NCI-H345 (cell line): ENCODE results near the gene NOB1.
A peak's percentile ranks its signal among the peaks of the same experiment; 100 is the strongest.
"Not testable (repeated sequence)": the region's sequence is repeated elsewhere in the genome, so short reads cannot be mapped to it uniquely, and the experiment has no call there.

Experiments
- DNase-seq: peaks from one replicate; lab custom pipeline; 2025; lab: John Stamatoyannopoulos, UW

The NOB1 gene

DNA sequence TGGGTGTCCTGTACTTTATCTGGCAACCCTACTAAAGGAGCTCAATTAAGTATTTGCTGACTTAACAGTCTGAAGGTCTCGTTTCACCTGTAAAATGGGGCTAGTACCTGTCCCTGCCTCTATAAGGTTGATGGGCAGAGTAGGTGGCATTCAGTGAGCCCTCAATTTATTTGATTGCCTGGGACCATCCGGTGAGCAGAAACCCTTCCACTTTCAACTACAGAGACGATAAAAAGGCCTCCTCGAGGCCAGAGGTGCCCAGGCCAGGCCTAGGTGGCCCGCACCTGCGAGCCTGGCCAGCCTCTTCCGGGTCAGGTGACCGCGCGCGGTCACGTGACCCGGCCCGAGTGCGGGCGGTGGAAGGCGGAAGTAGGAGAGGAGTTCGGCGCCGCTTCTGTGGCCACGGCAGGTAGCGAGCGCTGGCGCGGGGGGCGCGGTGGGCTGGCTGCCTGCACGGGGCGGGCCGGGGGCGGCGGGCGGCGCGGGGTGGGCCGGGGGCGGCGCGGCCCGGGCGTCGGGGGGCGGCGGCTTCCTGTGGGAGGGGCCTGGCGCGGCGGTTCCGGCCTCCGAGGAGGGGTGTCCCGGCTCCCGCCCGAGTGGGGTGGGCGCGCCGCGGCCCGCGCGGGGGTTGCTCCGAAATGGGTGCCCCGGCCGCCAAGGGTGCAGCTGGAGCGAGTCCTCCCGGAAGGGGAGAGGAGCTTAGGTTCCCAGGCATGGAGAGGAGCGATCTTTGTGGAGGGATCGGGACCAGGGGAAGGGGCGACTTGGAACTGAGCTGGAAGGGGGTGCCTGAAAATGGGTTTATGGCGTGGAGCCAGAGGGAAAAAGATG lies 7.5 kb upstream of the NOB1 start, which contains the start of gene WWP2:
WWP2 (plus strand) TSS at position 350 of the 831 bp plus-strand sequence. CDS start 24,679 bp downstream, outside the sequence.
- peak; percentile 77 for DNase-seq

DNA sequence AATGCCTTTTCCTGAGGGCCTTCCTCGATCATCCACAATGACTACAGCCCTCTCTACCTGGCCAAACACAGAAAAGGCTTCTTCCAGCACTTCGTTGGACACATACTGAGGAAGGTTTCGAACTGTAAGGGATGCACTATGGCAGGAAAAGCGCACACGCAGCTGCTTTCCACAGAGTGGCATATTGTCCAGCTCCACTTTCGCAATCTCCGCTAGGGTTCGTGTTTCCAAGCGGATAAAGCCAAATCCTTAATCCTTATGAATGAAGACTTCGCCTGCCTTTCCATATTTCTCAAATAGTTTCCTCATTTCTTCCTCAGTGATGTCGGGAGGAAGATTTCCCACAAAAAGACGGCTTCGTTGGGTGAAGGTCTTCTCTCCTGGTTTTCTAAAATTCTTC lies 2.6 kb upstream of the NOB1 start:
- not testable (repeated sequence) for DNase-seq

DNA sequence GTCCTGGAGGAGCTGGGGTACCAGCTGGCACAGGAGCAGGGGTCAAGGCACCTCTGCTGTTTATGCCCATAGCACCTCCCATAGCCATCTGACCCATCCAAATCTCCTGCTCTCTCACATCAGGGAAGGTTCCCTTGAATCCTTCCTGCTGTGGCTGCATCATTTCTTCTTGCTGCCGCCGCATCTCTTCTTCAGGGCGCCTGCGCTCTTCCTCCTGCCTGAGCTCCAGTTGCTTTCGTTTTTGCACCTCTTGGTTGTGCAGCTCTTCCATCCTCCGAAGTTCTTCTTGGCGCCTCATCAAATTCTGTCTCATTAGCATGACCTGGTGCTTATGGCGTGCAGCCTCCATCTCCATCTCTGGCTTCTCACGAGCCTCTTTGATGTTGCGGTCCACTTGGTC lies 2.0 kb upstream of the NOB1 start:
- no peak for DNase-seq

DNA sequence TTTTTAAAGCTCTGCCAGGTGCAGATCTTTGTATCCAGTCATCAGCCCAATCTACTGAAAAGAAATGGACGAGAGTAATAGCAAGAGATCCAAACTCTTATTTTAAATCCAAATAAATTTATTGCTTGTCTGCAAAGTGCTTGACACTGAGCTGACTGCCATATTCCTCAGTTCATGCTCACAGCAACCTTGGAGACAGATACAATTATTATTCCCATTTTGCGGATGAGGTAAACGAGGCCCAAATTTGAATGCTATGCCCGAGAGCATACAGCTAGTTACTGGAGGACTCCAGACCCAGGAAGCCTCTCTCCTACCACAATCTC lies 620 bp downstream of the NOB1 start:
- no peak for DNase-seq

DNA sequence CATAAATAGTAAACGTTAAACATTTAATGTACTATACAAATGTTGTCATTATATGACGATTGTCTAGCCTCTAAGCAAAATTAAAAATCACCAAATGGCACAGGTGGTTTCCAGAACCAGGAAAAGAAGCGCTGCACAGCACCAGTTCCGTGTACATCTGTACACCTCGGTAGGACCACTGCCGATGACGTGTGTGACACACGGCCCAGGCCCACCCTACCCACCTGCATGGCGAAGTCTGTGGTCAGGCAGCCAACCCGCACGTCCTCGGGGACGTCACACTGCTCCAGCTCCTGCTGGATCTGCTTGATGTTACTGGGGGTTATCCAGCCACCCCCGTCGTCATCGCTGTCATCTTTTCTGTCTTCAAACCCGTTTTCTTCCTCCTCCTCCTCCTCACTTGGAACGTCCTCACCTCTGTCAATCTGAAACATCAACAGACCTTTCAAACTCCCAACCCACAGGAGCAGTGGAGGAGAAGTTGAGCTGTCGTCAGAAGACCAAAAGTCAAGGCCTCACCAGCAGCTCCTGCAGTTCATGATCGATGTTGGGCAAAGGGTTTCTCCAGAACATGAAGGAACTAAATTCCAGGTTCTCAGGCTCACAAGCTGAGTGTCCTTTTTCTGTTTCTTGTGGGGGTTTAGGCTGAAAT lies 5.9 kb downstream of the NOB1 start:
- DNase-seq, result no peak

DNA sequence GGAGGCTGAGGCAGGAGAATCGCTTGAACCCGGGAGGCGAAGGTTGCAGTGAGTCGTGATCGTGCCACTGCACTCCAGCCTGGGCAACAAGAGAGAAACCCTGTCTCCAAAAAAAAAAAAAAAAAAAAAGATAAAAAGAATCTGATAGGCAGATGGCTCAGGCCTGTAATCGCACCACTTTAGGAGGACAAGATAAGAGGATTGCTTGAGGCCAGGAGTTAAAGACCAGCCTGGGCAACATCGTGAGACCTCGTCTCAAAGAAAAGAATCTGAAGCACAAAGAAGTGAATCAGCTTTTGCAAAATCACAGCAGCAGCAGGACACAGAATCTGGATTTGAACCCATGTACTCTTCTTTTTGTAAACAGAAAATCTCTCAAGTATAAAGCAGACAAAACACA lies 7.6 kb downstream of the NOB1 start:
- no peak for DNase-seq

DNA sequence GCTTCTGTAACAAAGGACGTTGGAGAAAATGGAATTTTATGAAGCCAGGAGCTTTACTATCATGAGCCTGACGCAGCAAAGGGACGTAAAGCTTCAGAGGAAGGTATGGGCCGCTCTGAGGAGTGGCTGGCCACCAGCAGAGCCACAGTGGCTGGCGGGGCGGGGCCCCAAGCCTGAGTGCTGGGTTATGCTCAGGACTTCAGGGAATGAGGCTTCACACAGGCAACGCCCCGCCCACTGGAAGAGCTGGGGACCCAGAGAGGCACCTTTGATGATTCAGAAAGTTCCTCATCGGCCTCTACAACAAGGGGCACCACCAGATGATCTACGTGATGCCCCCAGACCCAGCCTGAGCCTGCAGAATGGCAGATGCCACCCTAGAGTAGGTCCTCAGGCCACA lies 8.8 kb downstream of the NOB1 start:
- DNase-seq, result no peak

DNA sequence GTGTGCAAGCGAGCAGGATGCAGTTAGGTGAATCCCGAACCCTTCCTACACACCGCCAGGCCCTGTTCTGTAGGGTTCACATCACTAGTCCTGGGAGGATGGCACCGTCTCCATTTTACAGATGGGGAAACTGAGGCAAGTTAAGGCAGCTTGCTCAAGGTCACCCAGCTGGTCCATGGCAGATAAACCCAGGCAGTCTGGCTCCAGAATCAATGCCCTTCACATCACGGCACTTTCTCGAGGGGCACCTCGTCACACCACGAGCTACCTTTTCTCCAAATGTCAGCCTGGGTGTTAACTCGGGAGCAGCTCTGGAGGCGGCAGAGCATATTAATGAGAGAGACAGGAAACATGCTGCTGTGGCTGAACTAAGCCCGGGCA lies 9.5 kb downstream of the NOB1 start:
- DNase-seq, result no peak

DNA sequence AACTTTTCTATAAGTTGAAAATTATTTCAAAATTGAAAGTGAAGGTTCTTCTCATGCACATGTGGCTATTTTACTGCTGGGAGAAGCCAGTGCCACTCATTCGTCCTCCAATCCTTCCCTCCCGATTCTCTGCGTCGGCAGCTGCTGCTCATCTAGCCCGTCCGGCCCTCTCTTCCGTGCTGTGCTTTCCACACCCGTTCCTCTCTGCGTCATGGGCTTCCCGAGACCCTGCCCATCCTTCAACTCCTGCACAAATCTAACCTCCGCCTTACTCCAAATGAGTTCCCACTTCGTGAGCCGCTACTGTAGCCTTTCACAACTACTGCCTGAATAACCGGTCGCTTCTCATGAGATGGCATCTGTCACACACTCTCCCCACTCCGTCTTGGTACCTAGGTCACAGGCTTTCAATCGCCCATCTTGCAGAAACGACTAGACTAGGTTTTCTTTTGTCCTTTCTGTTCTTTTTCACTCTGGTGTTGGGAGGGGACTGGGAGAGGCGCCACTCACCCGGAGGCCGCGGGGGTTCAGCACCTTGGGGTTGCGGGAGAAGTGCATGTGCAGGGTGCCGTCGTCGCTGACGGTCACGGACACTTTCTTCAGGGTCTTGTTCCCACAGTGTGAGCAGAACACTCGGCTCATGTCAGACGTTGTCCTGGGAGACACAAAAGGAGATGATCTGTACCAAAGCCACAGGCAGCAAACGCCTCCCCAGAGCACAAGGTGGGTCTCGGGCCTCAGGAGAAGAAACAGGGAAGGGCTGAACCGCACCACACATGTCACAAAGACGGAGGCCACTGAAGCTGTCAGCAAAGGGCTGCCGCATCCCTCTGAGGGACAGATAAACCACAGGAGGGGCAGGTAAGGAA lies 10.1 kb downstream of the NOB1 start:
- no peak for DNase-seq

DNA sequence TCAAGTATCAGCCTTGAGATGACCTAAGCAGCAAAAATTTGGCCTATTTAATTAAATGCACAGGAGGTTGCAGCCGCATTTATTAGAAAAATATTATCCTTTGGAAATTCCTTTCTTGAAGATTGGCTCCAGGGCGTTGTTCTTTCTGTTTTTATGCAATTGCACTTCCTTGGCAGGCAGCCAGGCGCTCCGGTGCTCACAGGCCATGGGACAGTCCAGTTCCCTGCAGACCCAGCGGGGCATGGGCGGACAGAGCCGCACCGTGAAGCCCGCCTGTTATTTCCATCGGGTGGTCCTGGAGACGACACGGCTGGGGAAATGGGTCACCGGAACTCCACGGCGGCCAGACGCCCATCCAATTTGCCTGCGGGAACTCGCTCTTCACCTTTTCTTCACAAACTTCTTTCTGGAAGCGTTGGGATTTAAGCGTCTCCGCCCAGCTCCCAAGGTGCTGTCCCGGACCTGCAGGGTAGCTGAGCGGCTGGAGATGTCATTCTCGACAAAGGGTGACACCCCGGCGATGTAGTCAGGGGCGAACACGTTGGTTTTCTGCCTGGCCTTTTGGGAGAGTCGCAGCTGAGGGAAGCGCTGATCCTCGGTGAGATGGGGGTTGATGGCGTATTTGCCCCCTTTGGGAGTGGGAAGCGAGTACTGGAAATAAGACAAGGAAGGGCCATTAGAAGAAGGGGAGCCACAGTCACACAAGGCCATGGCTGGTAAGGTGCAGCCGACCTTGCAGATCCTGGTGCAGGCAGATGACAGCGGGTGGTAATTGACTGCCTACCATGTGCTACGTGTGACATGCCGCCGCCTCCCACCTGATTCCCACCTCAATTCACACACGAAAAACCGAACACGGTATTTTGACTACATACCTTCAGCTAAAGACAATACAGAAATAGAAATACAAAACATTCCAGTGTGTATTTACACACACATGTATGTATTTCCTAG lies 12.5 kb downstream of the NOB1 start:
- DNase-seq, result no peak

DNA sequence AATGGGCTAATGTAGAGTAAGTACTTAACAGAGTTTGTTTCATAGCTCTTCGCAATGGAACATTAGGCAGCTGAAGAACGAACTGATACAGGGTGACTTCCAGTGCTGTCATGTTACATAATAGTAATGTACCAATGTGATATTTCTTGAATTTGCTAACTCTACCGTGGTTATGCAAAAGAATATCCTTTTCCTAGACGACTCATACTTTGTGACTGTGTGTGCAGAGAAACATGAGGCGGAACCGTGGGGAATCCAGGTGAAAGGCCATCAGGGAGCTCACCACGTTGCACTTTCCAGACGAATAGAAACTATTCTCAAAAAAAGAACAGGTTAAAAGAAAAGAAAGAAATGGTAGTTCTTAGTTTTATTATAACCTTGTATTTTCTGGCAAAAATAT lies 13.2 kb downstream of the NOB1 start:
- no peak for DNase-seq

DNA sequence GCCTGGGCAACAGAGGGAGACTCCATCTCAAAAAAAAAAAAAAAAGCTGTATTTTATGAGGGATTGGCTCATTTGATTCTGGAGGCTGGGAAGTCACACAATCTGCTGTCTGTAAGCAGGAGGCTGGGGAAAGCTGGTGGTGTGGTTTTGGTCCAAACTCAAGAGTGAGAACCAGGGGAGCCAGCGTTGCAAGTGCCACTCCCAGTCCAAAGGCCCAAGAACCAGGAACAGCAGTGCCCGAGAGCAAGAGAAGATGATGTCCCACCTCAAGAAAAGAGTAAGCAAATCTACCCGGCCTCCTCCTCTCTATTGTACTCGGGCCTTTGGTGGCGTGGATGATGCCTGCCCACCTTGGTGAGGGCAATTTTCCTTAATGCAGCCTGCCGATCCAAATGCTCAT lies 22.6 kb downstream of the NOB1 start:
- DNase-seq, result no peak

DNA sequence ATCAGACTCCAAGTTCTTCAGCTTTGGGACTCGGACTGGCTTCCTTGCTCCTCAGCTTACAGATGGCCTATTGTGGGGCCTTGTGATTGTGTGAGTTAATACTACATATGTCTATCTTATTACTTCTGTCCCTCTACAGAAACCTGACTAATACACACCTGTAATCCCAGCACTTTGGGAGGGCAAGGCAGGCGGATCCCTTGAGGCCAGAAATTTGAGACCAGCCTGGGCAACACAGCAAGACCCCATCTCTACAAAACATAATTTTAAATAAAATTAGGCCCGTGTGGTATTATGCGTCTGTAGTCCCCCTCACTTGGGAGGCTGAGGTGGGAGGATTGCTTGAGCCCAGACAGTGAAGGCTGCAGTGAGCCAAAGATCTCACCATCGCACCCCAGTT lies 23.4 kb downstream of the NOB1 start:
- not testable (repeated sequence) for DNase-seq

DNA sequence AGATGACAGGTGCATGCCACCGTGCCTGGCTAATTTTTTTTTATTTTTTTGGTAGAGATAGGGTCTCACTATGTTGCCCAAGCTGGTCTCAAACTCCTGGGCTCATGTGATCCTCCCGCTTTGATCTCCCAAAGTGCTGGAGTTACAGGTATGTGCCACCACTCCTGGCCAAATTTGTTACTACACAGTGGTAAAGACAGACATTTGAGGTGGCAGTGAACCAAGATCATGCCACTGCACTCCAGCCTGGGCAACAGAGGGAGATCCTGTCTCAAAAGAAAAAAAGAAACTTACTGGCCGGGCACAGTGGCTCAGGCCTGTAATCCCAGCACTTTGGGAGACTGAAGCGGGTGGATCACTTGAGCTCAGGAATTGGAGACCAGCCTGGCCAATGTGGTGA lies 25.7 kb downstream of the NOB1 start:
- not testable (repeated sequence) for DNase-seq

DNA sequence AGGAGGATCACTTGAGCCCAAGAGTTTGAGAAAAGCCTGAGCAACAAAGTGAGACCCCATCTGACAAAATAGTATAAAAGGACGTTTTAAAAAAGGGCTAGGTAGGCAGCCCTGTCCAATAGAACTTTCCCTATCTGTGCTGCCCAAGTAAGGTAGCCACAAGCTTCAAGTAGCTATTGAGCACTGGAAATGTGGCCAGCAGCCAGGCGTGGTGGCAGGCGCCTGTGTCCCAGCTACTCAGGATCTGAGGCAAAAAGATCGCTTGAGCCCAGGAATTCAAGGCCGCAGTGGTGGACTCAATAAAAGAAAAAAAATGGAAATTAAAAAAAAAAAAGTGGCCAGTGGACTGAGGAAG lies 26.8 kb downstream of the NOB1 start:
- no peak for DNase-seq

DNA sequence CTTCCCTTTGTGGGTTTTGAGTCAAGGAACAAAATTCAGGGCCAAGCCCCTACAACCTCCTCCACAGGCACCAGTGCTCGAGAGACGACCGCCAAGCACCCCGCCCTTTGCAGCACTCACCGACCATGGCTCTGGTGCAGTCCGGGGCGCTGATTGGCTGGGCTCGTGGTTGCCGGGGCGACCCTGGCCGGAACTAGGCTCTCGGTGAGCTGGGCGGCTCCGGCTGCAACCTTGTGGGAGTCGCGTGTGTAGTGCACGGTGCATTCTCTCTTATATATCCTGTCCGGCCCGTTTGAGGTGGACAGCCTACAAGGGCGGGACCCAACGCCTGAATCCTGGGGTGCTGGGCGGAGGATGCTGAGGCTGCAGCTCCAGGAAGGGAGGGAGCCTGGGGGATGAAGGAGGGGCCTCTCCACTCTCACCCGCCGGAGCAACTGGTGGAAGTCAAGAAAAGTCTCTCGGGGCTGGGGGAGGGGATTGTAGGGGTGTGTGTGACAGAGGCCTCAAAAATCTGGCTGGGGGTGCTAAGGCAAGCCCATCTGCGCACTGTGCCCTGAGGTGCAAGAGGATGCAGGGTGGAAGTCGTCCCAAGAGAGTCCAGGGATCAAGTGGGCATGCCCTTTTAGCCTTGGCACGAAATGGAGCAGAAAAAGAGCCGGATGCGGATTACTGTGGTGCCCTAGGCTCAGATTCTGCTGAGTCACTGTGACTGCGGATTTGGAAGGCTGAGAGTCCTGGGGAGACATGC lies 28.2 kb downstream of the NOB1 start, which contains the start of gene NQO1:
NQO1 (minus strand) TSS at position 248 of the 748 bp plus-strand sequence; CDS start at position 127, 121 bp downstream.
- DNase-seq, result peak; percentile 84

DNA sequence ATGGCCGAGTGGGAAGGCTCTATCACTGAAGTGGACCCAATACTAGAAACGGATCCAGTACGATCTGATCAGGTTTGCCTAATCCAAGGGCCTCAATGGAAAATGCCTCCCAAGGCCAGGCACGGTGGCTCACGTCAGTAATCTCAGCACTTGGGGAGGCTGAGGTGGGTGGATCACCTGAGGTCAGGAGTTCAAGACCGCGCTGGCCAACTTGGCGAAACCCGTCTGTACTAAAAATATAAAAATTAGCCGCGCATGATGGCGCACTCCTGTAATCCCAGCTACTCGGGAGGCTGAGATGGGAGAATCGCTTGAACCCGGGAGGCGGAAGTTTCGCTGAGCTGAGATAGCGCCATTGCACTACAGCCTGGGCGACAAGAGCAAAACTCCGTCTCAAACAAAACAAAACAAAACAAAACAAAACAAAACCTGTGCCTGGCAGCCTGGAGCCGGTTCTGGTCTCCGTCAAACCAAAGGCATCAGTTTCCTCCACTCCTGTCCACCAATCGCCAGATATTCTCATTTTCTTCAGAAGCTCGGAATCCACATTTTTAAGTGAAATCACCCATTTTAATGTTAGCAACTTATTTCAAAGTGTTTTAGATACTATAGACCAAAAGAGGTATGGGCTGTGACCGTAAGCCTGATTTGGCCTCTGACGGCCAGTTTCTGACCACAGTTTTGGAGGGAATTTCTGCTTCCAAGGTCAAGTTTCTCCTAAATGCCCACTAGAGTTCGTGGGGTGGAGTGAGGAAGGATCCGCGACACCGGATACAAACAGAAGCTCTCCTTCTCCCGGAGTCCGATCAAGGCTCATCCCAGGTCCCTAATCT lies 29.0 kb downstream of the NOB1 start:
- DNase-seq, result no peak

DNA sequence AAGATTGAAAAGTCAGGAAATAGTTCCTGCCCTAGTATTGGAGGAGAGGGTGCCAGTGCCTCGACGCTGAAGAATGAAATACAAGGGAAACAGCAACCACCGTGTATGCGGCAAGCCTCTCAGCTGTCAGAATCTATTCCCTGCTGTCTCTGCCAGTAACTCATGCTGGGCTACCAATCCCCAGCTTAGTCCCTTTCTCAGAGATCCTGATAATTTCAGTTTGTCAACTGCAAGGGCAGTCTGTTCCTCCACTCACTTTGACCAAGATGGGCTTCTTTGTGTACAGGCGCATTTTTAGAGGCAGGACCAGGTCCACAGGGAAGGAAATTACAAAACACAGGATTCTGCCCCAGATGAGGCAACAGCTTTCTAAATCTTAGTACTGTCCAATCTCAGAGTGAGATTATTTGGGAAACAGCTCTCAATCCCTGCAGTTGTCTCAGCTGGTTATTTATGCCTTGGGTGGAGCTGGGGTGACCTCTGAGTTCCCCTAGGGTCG lies 29.7 kb downstream of the NOB1 start:
- no peak for DNase-seq

DNA sequence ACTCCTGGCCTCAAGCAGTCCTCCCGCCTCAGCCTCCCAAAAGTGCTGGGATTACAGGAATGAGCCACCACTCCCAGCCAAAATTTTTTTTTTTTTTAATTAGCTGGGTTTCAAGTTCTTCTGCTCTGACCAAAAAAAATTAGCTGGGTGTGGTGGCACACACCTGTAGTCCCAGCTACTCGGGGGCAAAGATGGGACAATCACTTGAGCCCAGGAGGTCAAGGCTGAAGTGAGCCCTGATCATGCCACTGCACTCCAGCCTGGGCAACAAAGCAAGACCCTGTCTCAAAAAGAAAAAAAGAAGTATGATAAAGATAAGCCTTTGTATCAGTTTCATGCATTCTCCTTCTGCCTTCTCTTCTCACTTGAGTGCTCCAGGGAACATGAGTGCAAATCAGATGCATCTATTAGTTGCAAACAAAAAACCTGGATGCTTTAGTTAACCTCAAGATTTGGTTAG lies 30.3 kb downstream of the NOB1 start:
- DNase-seq, result no peak
